NOMO-1 treated with dmso at 0.1 percent for 144 hours (cell line): Measurements from ENCODE around the gene DYNLL1.
A peak's percentile ranks its signal among the peaks of the same experiment; 100 is the strongest.
"Not testable (repeated sequence)": the region's sequence is repeated elsewhere in the genome, so short reads cannot be mapped to it uniquely, and the experiment has no call there.

ENCODE experiments used
- DNase-seq: peaks from one replicate; lab custom pipeline; 2025; ENCODE audit not compliant: unreplicated experiment; lab: John Stamatoyannopoulos, UW

DYNLL1 gene

GRCh38 chr12:120504587-120504986, 8.7 kb downstream of the DYNLL1 start:
- DNase-seq: no peak

GRCh38 chr12:120508537-120508936, 12.6 kb downstream of the DYNLL1 start:
- no peak for DNase-seq

DNA sequence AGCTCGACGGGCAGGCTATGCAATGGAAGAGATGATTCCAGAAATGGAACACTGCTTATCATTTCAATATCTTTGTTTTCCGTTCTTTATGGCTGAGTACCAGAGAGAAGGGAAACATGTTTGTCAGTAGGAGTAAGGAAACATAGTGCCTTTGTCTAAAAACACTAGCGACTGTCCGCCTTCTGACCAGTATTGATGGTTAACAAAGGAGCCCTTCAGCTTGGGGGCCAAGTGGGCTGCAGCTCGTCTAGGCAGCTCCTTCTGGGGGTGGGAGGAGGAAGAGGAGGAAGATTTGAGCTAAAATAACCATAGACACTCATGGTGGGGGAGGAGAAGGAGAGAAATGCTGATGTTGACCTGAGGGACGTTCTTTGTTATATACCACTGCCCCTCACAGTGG, 18.1 kb downstream of the DYNLL1 start:
- no peak for DNase-seq

GRCh38 chr12:120515496-120515895, 19.6 kb downstream of the DYNLL1 start:
- no peak for DNase-seq

DNA sequence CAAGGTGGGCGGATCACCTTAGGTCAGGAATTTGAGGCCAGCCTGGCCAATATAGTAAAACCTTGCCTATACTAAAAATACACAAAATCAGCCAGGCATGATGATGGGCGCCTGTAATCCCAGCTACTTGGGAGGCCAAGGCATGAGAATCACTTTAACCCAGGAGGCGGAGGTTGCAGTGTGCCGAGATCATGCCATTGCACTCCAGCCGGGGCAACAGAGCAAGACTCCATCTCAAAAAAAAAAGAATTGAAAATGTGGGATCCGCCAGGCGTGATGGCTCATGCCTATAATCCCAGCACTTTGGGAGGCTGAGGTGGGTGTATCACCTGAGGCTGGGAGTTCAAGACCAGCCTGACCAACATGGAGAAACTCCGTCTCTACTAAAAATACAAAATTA, 23.4 kb downstream of the DYNLL1 start:
- DNase-seq: not testable (repeated sequence)

GRCh38 chr12:120522568-120522967, 26.7 kb downstream of the DYNLL1 start:
- no peak for DNase-seq

- DNase-seq: peak; percentile 64
Observed at GRCh38 chr12:120528861-120529525, 33.1 kb downstream of the DYNLL1 start, which contains the start of gene COQ5. COQ5 (minus strand) TSS chr12:120529158; CDS start chr12:120529141, 17 bp downstream.

- DNase-seq: peak; percentile 45
Observed at GRCh38 chr12:120529641-120530417, 33.9 kb downstream of the DYNLL1 start.

DNA sequence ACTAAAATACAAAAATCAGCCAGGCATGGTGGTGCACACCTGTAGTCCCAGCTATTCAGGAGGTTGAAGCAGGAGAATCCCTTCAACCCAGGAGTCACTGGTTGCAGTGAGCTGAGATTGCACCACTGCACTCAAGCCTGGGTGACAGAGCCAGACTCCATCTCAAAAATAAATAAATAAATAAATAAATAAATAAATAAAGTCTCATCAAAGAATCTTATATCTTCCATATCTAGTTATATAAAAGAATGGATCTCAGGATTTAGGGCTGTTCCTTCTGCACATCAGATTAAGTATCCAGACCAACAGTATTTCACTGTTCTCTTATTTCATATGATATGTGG, 34.5 kb downstream of the DYNLL1 start:
- not testable (repeated sequence) for DNase-seq

- no peak for DNase-seq
Observed at GRCh38 chr12:120532701-120533238, 36.9 kb downstream of the DYNLL1 start.

- DNase-seq: peak; percentile 76
Observed at GRCh38 chr12:120534203-120534702, 38.3 kb downstream of the DYNLL1 start, which contains the start of gene RNF10. RNF10 (plus strand) TSS chr12:120534356; CDS start chr12:120534812, 456 bp downstream.

DNA sequence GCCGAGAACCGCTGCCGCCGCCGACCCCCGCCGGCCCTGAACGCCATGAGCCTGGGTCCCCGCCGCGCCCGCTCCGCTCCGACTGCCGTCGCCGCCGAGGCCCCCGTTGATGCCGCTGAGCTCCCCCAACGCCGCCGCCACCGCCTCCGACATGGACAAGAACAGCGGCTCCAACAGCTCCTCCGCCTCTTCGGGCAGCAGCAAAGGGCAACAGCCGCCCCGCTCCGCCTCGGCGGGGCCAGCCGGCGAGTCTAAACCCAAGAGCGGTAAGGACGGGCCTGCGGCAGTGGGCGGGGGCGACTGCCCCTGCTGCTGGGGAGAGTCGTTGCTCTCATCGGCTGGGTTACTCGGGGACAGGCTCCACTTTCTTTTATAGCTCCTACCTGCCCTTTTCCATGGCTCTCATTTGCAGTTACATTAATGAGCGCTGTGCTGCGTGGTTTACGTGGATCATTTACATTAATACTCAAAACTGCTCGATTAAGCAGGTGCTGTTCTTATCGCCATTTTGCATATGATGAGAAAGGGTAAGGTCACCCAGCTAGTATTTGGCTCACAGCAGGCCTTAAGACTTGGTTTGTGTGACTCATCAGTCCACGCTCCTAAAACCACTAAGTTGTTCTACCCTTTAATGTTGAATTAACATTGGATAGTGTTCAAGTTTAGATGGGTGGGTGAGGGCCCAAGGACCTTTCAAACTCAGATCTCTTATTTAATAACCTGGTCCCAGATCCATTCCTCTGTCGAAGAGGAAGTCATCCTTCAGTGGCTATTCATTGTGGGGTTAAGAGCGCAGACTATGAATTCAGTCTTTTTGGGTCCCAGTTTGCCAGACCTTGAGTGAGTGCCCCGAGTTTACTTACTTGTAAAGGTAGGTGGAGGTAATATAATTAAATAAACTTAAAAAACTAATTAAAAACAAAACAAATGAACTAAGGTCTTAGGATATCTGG, 39.1 kb downstream of the DYNLL1 start:
- peak; percentile 25 for DNase-seq

DNA sequence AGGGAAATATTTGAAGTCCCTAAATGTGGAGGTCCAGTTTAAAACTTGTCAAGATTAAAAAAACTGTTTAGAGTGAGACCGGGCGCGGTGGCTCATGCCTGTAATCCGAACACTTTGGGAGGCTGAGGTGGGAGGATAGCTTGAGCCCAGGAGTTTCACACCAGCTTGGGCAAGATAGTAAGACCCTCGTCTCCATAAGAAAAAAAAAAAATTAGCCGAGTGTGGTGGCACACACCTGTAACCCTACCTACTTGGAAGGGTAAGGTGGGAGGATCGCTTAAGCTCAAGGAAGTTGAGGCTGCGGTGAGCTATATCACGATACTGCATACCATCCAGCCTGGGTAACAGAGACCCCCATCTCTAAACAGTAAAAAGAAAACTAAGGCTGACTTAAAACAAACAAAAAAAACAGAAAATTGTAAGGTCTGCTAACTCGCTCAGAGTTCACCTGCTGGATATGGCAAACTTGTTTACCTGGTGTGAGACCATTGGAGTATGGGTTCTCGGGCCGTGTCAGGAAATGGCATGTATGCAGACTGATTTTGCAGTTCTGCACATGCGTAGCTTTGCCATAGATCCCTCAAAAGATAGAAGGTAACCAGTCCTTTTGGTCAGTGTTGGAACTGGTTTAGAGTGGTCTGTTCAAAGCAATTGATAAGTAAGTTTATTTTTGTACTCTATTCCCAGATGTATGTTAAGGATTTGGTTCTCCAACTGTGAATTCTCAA, 40.3 kb downstream of the DYNLL1 start:
- no peak for DNase-seq

DNA sequence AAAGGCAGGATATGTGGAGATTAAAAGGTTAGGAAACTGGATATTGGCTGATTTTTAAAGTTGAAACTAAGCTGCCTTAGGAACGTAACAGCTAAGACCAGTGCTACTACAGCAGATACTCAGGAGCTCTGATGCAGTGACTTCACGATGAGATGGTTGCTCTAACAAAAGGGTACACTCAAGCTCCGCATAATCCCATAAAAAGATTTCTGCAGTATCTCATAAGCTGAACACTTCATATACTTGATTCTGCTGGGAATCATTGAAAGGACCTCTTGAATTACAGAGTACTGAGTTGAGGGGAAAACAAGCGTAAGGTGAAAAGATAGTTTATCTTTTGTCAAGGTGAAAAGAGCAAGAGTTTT, 41.9 kb downstream of the DYNLL1 start:
- DNase-seq: no peak

- no peak for DNase-seq
Observed at GRCh38 chr12:120538281-120539156, 42.6 kb downstream of the DYNLL1 start.

DNA sequence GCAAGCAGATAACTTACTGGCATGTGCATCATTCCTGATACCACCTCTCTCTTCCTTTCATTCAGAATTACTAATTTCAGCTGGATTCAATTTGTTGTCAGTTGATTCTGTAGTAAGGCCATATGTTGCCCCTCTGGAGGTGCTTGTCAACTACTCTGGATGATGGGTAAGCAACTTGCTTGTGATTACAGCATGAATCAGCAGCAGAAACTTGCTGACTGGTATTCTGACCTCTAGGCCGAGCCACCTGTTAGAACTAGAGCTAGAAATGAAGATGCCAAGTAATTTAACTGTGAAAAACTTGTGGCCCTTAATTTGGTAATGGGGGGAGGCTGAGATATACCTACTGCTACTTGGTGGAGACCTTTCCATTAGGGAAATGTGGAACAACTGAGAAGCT, 43.4 kb downstream of the DYNLL1 start:
- DNase-seq: no peak

DNA sequence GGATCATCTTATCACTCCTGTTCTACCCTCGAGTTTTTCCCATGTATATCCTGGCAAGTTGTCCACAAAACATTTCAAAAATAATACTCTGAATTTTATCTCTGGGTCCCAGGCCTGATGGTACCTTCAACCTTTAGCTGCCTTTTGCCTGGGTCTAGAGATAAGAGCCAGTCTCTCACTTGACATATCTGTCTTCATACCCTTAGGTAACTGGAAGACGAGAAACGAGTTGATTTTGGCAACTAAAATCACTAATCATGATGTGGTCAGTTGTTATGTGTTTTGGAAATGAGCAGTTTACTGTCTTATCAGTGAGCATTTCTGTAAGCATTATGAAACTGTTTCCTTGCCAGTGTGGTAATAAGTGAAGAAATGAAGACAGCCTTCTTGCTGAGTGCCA, 44.5 kb downstream of the DYNLL1 start:
- peak; percentile 4 for DNase-seq

DNA sequence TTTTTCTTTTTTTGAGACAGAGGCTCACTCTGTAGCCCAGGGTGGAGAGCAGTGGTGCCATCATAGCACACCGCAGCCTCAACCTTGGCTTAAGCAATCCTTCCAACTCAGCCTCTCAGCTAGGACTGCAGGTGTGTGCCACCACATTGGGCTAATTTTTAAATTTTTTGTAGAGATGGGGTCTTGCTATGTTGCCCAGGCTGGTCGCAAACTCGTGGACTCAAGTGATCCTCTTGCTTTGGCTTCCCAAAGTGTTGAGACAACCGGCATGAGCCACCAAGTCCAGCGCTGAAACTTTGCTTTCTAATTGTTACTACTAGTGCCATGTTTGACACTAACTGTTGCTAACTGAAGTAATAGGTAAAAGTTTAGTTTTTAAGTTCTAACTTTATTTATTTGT, 46.3 kb downstream of the DYNLL1 start:
- DNase-seq: no peak

- no peak for DNase-seq
Observed at GRCh38 chr12:120544691-120545090, 48.8 kb downstream of the DYNLL1 start.
